LNCAP (cell line): Measurements from ENCODE around the gene SETD4.

Experiments
- CTCF ChIP-seq: fragments of 450-650 bp; IDR thresholded peaks from 2 replicates; pipeline ENCODE4 v1.5.1; 2017; ENCODE audit warnings: mild to moderate bottlenecking

Gene SETD4

GRCh38 chr21:36028127-36029069, 31.9 kb downstream of the SETD4 start:
- peak; percentile 87 for TF ChIP-seq CTCF

GRCh38 chr21:36027347-36027746, 33.0 kb downstream of the SETD4 start:
- TF ChIP-seq CTCF = no peak

- TF ChIP-seq CTCF = no peak
These were observed 35.5 kb downstream of the SETD4 start for GRCh38 chr21:36024782-36025181.

- TF ChIP-seq CTCF = no peak
These were observed 37.2 kb downstream of the SETD4 start for GRCh38 chr21:36023092-36023480.

- TF ChIP-seq CTCF = no peak
These were observed 37.8 kb downstream of the SETD4 start for GRCh38 chr21:36022427-36023091.

GRCh38 chr21:36021251-36021837, 39.0 kb downstream of the SETD4 start:
- TF ChIP-seq CTCF = no peak

- TF ChIP-seq CTCF = no peak
These were observed 45.3 kb downstream of the SETD4 start for GRCh38 chr21:36015045-36015444.
